Motor neuron (in vitro differentiated cells): ENCODE measurements around the gene GRID1. TPM values are rescaled to one million over a fixed set of nuclear protein-coding genes. Genes with fewer than 3 reads are reported as not detected.
A peak's percentile ranks its signal among the peaks of the same experiment; 100 is the strongest.

ENCODE experiments used
- ATAC-seq, 8 experiments: fragments of 200-7000 bp; cut with Tn5 transposase; replicated peaks in 6 of 8; 2 replicates each; pipeline ENCODE4 v1.8.0; 2021; ENCODE audit warnings: mild to moderate bottlenecking in 8 of 8, moderate library complexity in 8 of 8
- H3K27ac ChIP-seq, 2 donors: fragments of 250-450 bp; sonication (Bioruptor Pico); 2 replicates each; pipeline ENCODE4 v1.9.0; 2021; ENCODE audit warnings: antibody characterized with exemption in 2 of 2, mild to moderate bottlenecking in 2 of 2, moderate library complexity in 1 of 2
- H3K4me1 ChIP-seq, 2 donors: fragments of 250-450 bp; sonication (Bioruptor Pico); replicated peaks in 1 of 2; 2 replicates each; pipeline ENCODE4 v1.6.1; 2021; ENCODE audit warnings: antibody characterized with exemption in 2 of 2, mild to moderate bottlenecking in 2 of 2, moderate library complexity in 1 of 2
- H3K4me3 ChIP-seq, 5 donors: fragments of 250-450 bp; sonication (Bioruptor Pico); 2 replicates each; pipeline ENCODE4 v1.9.0; 2021; ENCODE audit warnings: antibody characterized with exemption in 5 of 5, mild to moderate bottlenecking in 5 of 5, moderate library complexity in 4 of 5
- WGBS, 10 experiments: fragments of 450-650 bp; shearing (Covaris generic); methylation state at CpG; one replicate each; pipeline ENCODE4 v1.0.0; 2022; 5-methylcytosine and 5-hydroxymethylcytosine counted together
- in situ Hi-C, 9 experiments: fragments of 400-800 bp; cut with MboI; loops; one replicate each; pipeline ENCODE4 v1.15.0; 2021; ENCODE audit warnings: low sequenced_read_pairs in 9 of 9, low pct_unique_long_range_greater_than_20kb in 2 of 9; ENCODE audit not compliant: unreplicated experiment in 9 of 9
- total RNA-seq, 8 experiments: library from RNA; unstranded; fragments of 300-600 nt; gene quantifications; 2 replicates each; pipeline versions ENCODE4 v1.2.3 to v1.2.4, GENCODE V29; 2022

GRID1 gene
- total RNA-seq, 8 experiments from 2014 or later = 0.15 to 10.0 (median 6.0) TPM

DNA sequence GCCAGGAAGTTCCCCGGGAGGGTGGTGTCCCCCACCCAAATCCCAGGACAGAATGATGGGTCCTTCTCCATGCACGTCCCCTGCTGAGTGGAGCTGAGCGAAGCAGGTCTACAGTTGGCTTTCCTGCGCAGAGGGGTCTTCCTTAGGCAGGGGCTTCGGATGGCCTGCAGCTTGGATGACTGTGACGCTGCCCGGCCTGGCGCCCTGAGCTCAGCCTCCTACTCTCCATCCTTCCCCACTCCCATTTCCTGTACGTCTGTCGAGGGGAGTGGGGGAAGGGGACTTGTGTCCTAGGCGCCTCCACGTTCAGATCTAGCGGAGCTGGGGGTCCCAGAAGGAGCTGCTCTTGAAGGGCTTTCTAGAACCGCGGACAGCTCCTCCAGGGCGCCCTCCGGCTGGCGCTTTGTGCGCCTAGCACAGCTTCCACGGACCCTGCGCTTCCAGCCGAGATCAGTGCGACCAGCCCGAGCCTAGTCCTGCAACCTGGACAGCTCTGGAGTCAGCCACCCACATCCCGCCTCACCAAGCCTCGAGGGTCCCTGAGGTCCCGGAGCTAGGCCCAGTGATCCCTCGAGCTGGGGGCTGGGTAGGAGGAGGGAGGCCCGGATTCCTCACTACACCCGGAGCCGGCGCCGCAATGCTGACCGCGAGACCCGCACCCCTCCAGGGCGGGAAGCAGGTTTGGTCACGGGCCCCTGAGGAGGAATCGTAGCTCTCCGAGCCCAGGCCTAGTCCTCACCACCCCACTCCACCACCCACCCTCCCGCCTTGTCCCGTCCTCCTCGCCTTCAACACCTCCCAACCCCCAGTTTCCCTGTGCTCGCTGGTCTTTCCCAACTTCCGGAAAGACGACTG is 1.9 kb downstream of the GRID1 start:
- Histone ChIP-seq H3K4me1 (peaks cover 22 to 23% of the 10 kb centered on the region in 2 donors), H3K27ac (no peak overlapping the region), H3K4me3 (peak overlapping the region; percentile 66 to 92 (median 75))
- in situ Hi-C loops = no loop called here
- WGBS, 10 experiments = 9 to 47% (median 14%) methylated on average over 1 to 9 of the region's 46 CpGs; no CpG with 5 or more reads in 7 of the 10 experiments
- peak in 1 of 8 experiments; percentile 5 for ATAC-seq

DNA sequence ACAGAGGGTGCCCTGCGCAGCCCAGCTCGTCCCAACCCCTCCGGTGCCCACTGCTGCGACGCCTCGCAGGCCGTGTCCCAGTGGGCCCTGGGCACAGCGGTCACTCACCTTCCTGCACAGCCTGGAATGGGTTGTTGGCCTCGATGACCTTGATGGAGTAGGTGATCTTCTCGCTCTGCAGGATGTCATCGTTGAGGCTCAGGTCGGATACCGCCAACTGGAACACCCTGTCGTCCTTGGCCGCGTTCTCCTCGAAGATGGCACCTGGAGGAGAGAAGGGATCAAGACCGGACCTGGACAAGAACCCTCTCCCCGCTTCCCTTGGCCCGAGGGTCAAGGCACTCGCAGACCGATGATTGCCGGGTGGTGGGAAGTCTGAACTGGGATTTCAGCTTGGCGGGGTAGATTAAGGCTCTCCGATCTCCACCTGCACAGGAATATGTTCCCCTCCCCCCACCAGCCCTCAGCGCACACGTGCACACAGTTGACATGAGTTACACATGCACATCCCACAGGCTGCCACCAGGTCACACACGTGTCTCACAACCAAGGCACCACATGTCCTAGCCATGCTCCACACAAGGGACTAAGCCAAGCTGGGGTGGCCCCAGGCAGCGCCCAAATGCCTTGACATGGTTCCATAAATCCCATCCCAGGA is 2.6 kb downstream of the GRID1 start:
- ATAC-seq = no peak
- Histone ChIP-seq H3K4me3 (peak overlapping the region; percentile 18 to 92 (median 75)), H3K27ac (no peak overlapping the region), H3K4me1 (peaks cover 22 to 23% of the 10 kb centered on the region in 2 donors)
- in situ Hi-C loops = no loop called here
- 28 to 60% (median 48%) methylated on average over 1 to 15 of the region's 29 CpGs; no CpG with 5 or more reads in 3 of the 10 experiments for WGBS, 10 experiments

DNA sequence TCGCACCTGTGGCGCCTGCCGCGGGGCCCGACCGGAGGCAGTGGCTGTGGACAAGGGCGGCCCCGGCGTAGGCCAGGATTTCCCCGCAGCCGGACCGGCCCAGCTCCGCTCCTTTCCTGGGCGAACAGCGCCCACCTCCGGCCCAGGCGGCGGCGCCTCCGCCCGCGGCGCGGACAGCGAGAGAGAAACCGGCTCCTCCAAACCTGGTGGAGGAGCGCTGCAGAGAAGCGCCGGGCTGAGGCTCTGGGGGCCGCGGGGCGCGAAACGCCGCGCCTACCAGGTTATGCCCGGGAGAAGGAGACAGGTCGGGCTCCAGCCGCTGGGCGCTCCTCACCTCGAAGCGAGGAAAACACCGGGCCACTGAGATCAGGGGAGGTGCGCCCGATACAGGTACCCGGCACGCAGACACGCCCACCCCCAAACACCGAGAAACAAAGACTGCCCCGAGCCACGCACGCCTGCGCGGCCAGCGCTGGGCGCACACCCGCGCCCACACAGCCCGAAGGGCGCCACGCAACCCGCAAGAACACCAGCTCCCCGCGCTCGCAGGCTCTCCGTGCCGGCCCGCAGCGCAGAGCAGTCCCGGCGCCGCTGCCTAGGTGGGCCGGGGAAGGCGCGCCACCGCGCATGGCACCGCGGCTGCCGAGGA is 3.3 kb downstream of the GRID1 start:
- ATAC-seq = peak; percentile 25 to 59 (median 54)
- H3K4me3 ChIP-seq = peak overlapping the region; percentile 8 to 92 (median 18)

DNA sequence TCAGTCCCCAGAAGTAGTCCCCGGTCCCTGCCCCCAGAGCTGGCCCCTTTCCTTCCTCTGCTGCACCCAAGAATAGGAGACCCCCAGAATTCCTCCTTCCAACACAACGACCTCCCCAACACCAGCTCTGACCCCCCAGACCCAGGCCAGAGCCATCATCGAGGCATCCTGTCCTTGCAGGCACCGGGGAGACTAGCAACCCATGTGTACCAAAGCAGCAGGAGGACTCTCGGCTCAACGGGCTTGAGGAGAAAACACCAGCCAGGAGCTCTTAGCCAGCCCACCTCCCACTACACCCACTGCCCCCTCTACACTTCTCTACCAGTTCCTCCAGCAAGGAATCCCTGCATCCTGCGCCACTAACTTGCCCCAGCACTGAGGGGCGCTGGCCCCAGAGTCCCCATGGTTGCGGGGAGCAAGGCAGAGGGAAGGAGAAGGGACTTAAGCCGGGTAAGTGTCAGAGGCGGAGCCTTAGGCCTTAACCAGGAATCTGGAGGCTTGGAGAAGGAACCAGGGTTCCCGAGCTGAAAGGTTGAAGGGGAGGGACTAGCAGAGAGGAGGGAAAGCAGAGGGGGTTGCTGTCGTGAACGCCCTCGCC is 3.9 kb downstream of the GRID1 start:
- WGBS, 10 experiments = 0 to 50% (median 35%) methylated on average over 1 to 8 of the region's 15 CpGs; no CpG with 5 or more reads in 5 of the 10 experiments
- in situ Hi-C loops = no loop called here
- no peak for ATAC-seq
- Histone ChIP-seq H3K4me1 (peaks cover 22 to 23% of the 10 kb centered on the region in 2 donors), H3K4me3 (peak overlapping the region in 4 of 5 donors; percentile 12 to 92 (median 25)), H3K27ac (no peak overlapping the region)

More for the DNA sequence above, 3.3 kb downstream of the GRID1 start:
- 6 to 31% (median 18%) methylated on average over 9 to 21 of the region's 80 CpGs; no CpG with 5 or more reads in 7 of the 10 experiments for WGBS, 10 experiments
- peaks cover 22 to 23% of the 10 kb centered on the region in 2 donors for H3K4me1 ChIP-seq
- no peak overlapping the region for H3K27ac ChIP-seq
- in situ Hi-C loops = no loop called here

DNA sequence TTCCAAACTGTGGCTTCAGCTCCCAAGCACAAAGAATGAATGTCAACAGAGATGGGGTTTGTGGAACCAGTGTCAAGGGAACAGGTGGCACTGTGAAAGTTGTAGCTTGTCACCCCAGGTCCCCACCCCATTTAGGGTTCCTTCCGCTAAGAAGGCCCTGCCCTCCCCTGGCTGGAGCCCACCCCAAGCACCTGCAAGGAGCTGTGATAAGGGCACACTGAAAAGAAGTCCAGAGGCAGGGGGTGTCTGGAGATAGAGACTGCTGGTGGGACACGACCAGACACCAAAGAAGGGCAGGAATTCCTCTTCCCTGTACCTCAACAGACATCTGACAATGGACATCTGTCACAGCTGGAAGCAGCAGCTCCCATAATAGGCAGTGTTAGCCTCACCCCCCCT is 4.5 kb downstream of the GRID1 start:
- H3K4me1 ChIP-seq = peaks cover 22 to 23% of the 10 kb centered on the region in 2 donors
- in situ Hi-C loops = no loop called here
- 100% methylated on average over 1 of the region's 2 CpGs; no CpG with 5 or more reads in 8 of the 10 experiments for WGBS, 10 experiments
- ATAC-seq = no peak
- no peak overlapping the region for H3K27ac ChIP-seq
- H3K4me3 ChIP-seq = no peak overlapping the region

DNA sequence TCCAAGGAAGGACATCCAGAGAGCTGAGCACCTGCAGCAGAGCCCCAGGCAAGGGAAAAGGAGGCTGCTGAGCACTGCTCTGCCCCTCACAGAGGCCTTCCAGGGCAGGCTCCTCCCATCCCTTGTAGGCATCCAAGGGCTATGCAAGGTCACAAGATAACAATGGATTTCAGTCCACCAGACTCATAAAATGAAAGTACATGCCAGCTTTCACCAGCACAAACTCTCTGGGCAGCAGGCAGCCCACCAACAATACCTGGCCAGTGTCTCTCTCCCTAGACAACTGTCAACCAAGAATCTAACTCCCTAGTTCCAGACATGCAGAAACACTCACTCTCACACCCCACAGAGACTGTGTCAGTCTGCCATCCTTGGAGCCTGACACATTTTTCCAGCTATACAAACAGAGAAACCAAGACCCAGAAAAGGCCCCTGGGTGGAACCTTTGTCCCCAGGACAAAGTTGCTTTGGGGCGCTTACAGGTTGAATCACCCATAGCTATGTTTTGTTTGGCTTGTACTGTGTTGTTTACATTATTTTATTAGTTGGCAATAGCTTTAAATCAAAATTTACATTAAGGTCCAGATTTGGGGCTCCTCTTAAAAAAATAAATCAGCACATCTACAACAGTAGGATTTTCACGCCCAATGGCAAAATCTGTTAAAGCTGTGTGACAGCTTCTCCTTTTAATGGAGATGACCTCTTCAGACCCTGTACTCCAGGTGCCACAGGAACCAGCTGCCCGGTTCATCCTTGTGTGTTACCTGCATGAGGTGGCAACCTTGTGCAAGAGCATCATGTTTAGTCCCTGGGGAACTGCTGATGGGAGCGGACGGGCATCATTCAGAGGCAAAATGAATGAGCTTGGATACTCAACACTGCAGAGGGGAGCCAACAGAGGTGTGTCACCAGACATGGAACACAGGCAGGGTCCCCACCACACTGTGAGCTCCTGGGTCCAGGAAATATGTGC is 5.2 kb downstream of the GRID1 start:
- H3K4me3 ChIP-seq = no peak overlapping the region
- 40 to 100% (median 88%) methylated on average over 1 to 3 of the region's 5 CpGs; no CpG with 5 or more reads in 4 of the 10 experiments for WGBS, 10 experiments
- no peak for ATAC-seq
- H3K4me1 ChIP-seq = peaks cover 22 to 23% of the 10 kb centered on the region in 2 donors
- H3K27ac ChIP-seq = no peak overlapping the region
- in situ Hi-C loops = no loop called here

DNA sequence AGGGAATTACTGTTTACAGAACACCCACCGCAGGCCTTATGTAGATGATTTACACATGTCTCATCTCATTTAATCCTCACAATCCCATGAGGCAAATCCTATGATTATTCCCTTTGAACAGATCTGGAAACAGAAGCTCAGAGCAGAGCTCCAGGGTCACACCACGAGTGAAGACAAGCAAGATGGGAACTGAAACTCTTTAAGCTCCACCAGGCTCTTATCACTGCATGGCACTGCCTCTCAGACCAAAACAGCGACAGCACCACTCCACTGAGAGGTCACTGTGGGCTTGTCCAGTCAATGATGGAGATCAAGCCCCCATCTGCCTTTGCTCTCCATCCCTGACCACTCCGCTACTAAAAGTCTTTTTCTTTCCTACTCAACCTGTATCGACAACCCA is 5.9 kb downstream of the GRID1 start:
- Histone ChIP-seq H3K4me1 (peaks cover 22 to 23% of the 10 kb centered on the region in 2 donors), H3K27ac (no peak overlapping the region), H3K4me3 (no peak overlapping the region)
- in situ Hi-C loops = no loop called here
- WGBS, 10 experiments = 25 to 100% (median 82%) methylated on average over 1 to 2 of the region's 5 CpGs; no CpG with 5 or more reads in 1 of the 10 experiments
- ATAC-seq = no peak

DNA sequence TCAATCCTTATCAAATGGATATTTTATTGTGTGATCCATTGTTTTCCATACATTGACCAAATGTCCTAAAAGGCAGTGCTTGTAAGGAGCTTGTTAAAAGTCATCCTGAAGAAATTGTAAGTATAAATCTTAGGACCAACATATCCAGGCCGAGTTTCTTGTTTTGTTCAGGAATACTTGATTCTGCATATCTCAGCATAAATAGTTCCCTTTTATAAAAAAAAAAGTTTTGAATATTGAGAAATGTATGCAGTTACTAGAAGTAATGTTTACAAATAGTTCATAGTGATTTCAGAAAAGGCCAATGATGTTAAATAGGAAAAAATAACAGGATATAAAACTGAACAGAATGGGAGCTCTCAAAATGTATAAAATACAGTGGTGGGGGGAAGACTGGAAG is 6.6 kb downstream of the GRID1 start:
- Histone ChIP-seq H3K4me3 (no peak overlapping the region), H3K4me1 (peaks cover 22 to 23% of the 10 kb centered on the region in 2 donors), H3K27ac (no peak overlapping the region)
- in situ Hi-C loops = no loop called here
- ATAC-seq = no peak
- 0 to 86% (median 70%) methylated on average over 1 of the region's 1 CpG; no CpG with 5 or more reads in 1 of the 10 experiments for WGBS, 10 experiments

DNA sequence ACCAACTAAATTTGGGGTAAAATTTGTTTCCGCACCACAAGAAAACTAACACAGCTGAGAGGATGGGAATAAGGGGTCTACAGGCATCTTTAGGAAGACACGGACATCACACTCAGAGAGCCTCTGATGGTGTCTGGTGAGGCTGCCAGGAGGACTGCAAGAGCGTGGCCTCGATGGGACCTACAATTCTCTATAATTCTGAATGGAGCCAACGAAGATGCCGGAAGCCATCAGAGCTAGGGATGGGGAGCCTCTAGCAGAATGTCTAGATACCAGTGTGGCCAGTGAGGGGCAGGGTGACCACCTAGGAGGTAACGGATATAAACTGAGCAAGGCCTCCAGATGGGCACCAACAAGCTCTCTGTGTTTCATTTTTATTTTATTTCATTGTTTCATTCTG is 7.5 kb downstream of the GRID1 start:
- WGBS, 10 experiments = 31 to 100% (median 88%) methylated on average over 1 to 5 of the region's 7 CpGs; no CpG with 5 or more reads in 2 of the 10 experiments
- ATAC-seq = no peak
- no peak overlapping the region for H3K4me3 ChIP-seq
- peaks cover 17 to 20% of the 10 kb centered on the region in 2 donors for H3K4me1 ChIP-seq
- no peak overlapping the region for H3K27ac ChIP-seq
- in situ Hi-C loops = no loop called here

DNA sequence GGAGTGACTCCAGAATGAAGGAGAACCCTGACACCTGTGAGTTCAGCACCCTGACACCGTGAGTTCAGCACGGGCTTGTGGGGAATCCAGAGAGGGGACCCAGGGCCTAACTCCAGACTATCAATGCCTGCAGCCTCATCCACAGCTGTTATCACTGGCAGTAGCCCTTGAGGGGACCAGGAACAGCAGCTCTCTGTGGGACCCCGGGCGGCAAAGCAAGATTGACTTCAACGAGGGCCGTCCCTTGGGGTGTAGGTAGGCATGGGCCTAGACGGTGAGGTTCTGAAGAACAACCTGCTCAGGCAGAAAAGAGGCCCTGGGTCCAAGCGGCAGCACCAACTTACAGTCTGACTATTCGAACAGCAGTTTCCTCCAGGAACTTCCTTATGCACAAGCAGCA is 8.9 kb downstream of the GRID1 start:
- ATAC-seq = no peak
- Histone ChIP-seq H3K27ac (no peak overlapping the region), H3K4me3 (no peak overlapping the region), H3K4me1 (peaks cover 6 to 9% of the 10 kb centered on the region in 2 donors)
- in situ Hi-C loops = no loop called here
- 86 to 100% (median 97%) methylated on average over 3 to 6 of the region's 9 CpGs; no CpG with 5 or more reads in 6 of the 10 experiments for WGBS, 10 experiments

DNA sequence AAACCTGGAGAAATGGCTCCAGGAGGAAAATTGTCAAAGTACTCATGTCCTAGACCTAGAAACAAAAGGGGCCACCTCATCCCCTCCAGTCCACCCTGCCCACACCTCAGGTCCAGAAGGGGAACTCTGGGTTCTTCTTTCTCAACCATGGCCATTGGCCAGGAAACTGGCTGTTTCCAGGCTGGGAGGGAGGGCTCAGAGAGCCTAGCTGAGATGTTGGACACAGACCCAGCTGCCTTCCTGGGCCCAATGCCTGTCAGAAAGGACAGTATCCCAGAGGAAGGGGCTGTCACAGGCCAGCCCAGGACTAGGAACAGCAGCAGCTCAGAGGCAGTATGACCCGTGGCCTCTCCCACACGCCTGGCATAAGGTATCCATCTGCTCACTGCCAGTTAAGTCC is 9.6 kb downstream of the GRID1 start:
- in situ Hi-C loops = no loop called here
- ATAC-seq = no peak
- H3K4me1 ChIP-seq = peaks cover 6% of the 10 kb centered on the region in 2 donors
- no peak overlapping the region for H3K27ac ChIP-seq
- WGBS, 10 experiments = 6 to 100% (median 100%) methylated on average over 1 to 2 of the region's 2 CpGs; no CpG with 5 or more reads in 7 of the 10 experiments
- no peak overlapping the region for H3K4me3 ChIP-seq

DNA sequence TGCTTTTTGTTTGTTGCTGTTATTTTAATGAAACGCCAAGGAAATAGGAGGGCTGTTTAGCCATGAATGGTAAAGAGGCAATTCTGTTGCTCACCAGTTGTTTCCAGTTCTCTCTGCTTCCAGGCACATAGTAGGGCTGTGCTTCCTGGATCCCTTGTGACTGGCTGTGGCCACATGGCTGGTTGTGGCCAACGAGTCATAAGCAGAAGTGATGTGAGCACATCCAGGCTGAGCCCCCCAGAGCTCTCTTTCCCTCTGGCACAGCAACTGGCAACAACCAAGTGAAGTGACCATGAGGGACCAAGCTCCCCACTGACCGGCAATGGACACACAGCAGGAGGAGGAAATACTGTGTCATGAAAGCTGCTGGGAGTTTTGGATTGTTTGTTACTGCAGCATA is 10.3 kb downstream of the GRID1 start:
- Histone ChIP-seq H3K4me3 (no peak overlapping the region), H3K27ac (no peak overlapping the region), H3K4me1 (peaks cover 6% of the 10 kb centered on the region in 2 donors)
- ATAC-seq = no peak
- 50 to 100% (median 71%) methylated on average over 1 to 3 of the region's 3 CpGs; no CpG with 5 or more reads in 4 of the 10 experiments for WGBS, 10 experiments
- in situ Hi-C loops = no loop called here
